ENCODE measurements around the gene HOXD13.

HOXD13 gene

GRCh38 chr2:176092270-176093144 is at the start of gene HOXD13:
TSS of gene HOXD13 (plus strand) at chr2:176092721. CDS start at chr2:176092891, 170 bp downstream.
- DNase-seq (ENCODE audit: low spot score) = no peak

- no peak for DNase-seq (ENCODE audit: low spot score)
Observed at GRCh38 chr2:176056406-176056805, 36.1 kb upstream of the HOXD13 start.

- DNase-seq (ENCODE audit: low spot score) = no peak
Observed at GRCh38 chr2:176063958-176064357, 28.6 kb upstream of the HOXD13 start.

GRCh38 chr2:176066645-176067588 is 25.6 kb upstream of the HOXD13 start:
- no peak for DNase-seq (ENCODE audit: low spot score)

GRCh38 chr2:176067589-176068418 is 24.7 kb upstream of the HOXD13 start:
- DNase-seq (ENCODE audit: low spot score) = no peak

- no peak for DNase-seq (ENCODE audit: low spot score)
Observed at GRCh38 chr2:176068419-176068832, 24.1 kb upstream of the HOXD13 start.

- no peak for DNase-seq (ENCODE audit: low spot score)
Observed at GRCh38 chr2:176071330-176072291, 20.9 kb upstream of the HOXD13 start.

GRCh38 chr2:176072292-176072669 is 20.2 kb upstream of the HOXD13 start:
- DNase-seq (ENCODE audit: low spot score) = no peak

- DNase-seq (ENCODE audit: low spot score) = no peak
Observed at GRCh38 chr2:176072951-176073904, 19.3 kb upstream of the HOXD13 start.

GRCh38 chr2:176074919-176075425 is 17.5 kb upstream of the HOXD13 start:
- DNase-seq (ENCODE audit: low spot score) = no peak

- DNase-seq (ENCODE audit: low spot score) = no peak
Observed at GRCh38 chr2:176075481-176075880, 17.0 kb upstream of the HOXD13 start.

- DNase-seq (ENCODE audit: low spot score) = no peak
Observed at GRCh38 chr2:176076063-176076462, 16.5 kb upstream of the HOXD13 start.

- DNase-seq (ENCODE audit: low spot score) = no peak
Observed at GRCh38 chr2:176076796-176077195, 15.7 kb upstream of the HOXD13 start.

- no peak for DNase-seq (ENCODE audit: low spot score)
Observed at GRCh38 chr2:176078541-176079284, 13.8 kb upstream of the HOXD13 start.

- DNase-seq (ENCODE audit: low spot score) = no peak
Observed at GRCh38 chr2:176079285-176079830, 13.2 kb upstream of the HOXD13 start.

GRCh38 chr2:176079831-176080539 is 12.5 kb upstream of the HOXD13 start:
- DNase-seq (ENCODE audit: low spot score) = no peak

- DNase-seq (ENCODE audit: low spot score) = no peak
Observed at GRCh38 chr2:176080540-176081375, 11.8 kb upstream of the HOXD13 start.

All from pons (tissue), 1 donor.